Ascending aorta (tissue), 2 donors: ENCODE results near the gene CYP1A2. TPM values are rescaled to one million over a fixed set of nuclear protein-coding genes. Genes with fewer than 3 reads are reported as not detected.

Experiments used
- DNase-seq, 2 donors: peaks; one replicate each; pipeline ENCODE4 v3.0.0-alpha.2; 2019; ENCODE audit warnings: low spot score in 2 of 2
- H3K27ac ChIP-seq, 2 donors: fragments of 200-600 bp; sonication (generic); one replicate each; pipeline ENCODE4 v1.5.1; 2016 to 2017; ENCODE audit warnings: mild to moderate bottlenecking in 1 of 2
- H3K27me3 ChIP-seq: fragments of 200-600 bp; sonication (generic); one replicate; pipeline ENCODE4 v1.5.1; 2017
- H3K36me3 ChIP-seq, 2 donors: fragments of 200-600 bp; sonication (generic); one replicate each; pipeline ENCODE4 v1.5.1; 2016
- H3K4me1 ChIP-seq, 2 donors: fragments of 200-600 bp; sonication (generic); one replicate each; pipeline ENCODE4 v1.5.1; 2016 to 2017; ENCODE audit warnings: mild to moderate bottlenecking in 1 of 2
- H3K4me3 ChIP-seq, 2 donors: fragments of 200-600 bp; sonication (generic); one replicate each; pipeline ENCODE4 v1.5.1; 2016 to 2017; ENCODE audit warnings: mild to moderate bottlenecking in 1 of 2
- H3K9me3 ChIP-seq, 2 donors: fragments of 200-600 bp; sonication (generic); one replicate each; pipeline ENCODE4 v1.5.1; 2016
- intact Hi-C: fragments of 100-400 bp; cut with DNase I; formaldehyde crosslinking; loops from one replicate; pipeline ENCODE4 v1.15.1; 2023
- total RNA-seq: library from RNA; depleted of rRNA; stranded (reverse); fragments of >200 nt; gene quantifications from one replicate; pipeline ENCODE4 v1.1.0, GENCODE V29; 2016
- TF ChIP-seq, protein P1 (sequence below), 3 experiments: fragments of 200-600 bp in 2 of 3; fragments of 450-650 bp in 1 of 3; sonication (generic) in 2 of 3; IDR thresholded peaks; one replicate each; pipeline ENCODE4 v1.5.1; 2016 to 2019; ENCODE audit warnings: antibody characterized with exemption in 3 of 3, mild to moderate bottlenecking in 1 of 3, moderate library complexity in 1 of 3

Gene CYP1A2
- total RNA-seq, 1 donor from 2014 or later: not detected

DNA sequence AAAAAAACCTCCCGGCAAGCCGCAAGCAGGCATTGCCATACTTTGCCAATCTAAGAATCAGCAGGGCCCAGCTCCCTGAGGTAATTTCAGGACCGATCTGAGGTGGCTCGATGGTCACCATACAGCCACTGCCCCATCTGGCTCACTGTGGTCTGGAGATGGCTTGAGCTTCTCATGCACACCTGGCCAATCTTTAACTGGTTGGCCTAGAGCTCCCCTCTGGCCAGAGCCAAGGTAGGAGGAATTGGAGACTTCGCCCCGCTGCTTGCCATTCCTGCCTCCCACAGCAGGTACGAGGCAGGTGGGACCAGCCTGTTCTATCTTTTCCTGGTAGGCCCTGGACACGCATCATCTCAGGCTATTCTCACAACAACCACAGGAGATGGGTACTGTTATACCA, 10.1 kb downstream of the CYP1A2 start:
- no peak overlapping the region for H3K4me3 ChIP-seq
- H3K9me3 ChIP-seq: no peaks in the 10 kb centered on the region
- no peaks in the 10 kb centered on the region for H3K27me3 ChIP-seq
- no peaks in the 10 kb centered on the region for H3K4me1 ChIP-seq
- H3K27ac ChIP-seq: no peak overlapping the region
- H3K36me3 ChIP-seq: no peaks in the 10 kb centered on the region
- intact Hi-C loops: no loop called here
- TF ChIP-seq, protein P1, sequence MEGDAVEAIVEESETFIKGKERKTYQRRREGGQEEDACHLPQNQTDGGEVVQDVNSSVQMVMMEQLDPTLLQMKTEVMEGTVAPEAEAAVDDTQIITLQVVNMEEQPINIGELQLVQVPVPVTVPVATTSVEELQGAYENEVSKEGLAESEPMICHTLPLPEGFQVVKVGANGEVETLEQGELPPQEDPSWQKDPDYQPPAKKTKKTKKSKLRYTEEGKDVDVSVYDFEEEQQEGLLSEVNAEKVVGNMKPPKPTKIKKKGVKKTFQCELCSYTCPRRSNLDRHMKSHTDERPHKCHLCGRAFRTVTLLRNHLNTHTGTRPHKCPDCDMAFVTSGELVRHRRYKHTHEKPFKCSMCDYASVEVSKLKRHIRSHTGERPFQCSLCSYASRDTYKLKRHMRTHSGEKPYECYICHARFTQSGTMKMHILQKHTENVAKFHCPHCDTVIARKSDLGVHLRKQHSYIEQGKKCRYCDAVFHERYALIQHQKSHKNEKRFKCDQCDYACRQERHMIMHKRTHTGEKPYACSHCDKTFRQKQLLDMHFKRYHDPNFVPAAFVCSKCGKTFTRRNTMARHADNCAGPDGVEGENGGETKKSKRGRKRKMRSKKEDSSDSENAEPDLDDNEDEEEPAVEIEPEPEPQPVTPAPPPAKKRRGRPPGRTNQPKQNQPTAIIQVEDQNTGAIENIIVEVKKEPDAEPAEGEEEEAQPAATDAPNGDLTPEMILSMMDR (IDR thresholded peaks at IDR 0.05): no peak
- DNase-seq: no peak

DNA sequence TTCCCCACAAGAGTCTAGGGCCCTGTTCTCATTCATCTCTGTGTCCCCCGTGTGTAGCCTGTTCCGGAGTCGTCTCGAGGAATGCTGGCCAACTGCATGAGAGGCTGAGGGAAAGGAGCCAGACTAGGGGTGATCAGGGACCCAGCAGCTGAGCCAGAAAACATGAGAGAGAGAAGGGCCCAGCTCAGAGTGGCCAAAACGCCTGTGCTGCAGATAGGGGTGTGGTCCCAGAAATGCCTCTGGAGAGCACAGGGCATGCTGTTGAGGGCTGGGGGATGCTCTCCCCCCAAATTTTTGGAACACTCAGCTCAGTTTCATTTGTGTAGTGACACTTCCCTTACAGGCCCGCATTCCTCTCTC, 14.1 kb downstream of the CYP1A2 start:
- Histone ChIP-seq H3K27ac (no peak overlapping the region), H3K4me3 (no peak overlapping the region), H3K36me3 (no peaks in the 10 kb centered on the region), H3K27me3 (no peaks in the 10 kb centered on the region), H3K9me3 (no peaks in the 10 kb centered on the region), H3K4me1 (no peaks in the 10 kb centered on the region)
- TF ChIP-seq, protein P1 (IDR thresholded peaks at IDR 0.05): no peak
- DNase-seq: no peak
- intact Hi-C loops: no loop called here

DNA sequence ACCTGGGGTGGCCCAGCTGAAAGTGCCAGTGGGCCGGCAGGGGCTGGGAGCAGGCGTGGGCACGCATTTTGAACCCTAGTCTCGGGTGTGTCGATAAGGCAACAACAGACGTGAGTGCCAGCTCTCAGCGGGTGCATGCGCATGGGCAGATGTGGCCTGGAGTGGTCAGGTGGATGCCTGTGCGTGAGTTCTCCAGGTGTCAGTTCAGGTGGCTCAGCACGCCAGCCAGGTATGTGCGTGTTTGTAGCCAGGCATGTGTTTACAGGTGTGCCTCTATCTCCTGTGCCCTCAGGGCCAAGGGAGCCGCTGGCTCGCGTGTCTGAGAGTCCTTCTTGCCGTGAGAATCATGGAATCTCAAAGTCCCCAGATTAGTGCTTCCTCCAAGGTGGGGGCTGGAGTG, 14.8 kb downstream of the CYP1A2 start:
- H3K4me1 ChIP-seq: no peaks in the 10 kb centered on the region
- H3K27ac ChIP-seq: no peak overlapping the region
- no peaks in the 10 kb centered on the region for H3K36me3 ChIP-seq
- no peak for DNase-seq
- TF ChIP-seq, protein P1 (IDR thresholded peaks at IDR 0.05): no peak
- H3K4me3 ChIP-seq: no peak overlapping the region
- no peaks in the 10 kb centered on the region for H3K27me3 ChIP-seq
- intact Hi-C loops: no loop called here
- no peaks in the 10 kb centered on the region for H3K9me3 ChIP-seq

DNA sequence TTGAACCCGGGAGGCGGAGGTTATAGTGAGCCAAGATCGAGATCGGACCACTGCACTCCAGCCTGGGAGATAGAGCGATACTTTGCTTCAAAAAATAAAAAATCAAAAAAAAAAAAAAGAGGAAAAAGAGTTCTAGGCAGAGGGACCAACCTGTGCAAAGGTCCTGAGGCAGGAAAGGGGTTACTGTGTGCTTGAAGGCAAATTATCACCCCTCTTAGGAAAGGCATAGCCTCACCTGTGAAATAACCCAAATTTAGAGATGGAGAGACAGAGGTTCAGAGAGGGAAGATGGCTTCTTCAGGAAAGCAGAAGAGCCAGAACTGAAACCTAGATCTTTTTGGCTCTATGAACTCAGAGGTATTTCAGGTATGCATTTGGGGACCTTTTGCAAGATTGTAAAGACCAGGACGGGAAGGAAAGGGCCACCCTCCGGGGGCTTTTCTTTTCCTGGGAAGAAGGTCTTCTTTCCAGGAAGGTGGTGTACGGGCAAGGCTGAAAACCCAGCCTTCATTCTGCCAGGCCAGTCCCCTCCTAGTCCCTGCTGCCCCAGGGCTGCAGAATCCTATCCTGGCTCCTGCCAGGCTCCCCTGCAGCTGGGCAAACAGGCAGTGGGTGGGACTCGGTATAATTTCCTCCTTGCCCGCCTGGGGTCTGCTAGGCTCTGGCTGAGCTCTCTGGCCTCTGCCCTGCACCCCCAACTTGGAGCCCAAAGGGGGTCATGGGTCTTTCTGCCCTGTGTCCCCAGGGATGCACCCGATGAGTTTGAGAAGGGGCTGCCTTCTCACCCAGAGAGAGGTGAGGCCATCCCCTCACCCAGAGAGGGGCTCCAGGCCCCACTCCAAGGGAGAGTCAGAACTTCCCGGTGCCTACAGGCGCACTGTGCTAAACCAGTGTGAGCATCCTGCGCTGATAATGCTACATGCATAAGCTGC, 18.8 kb downstream of the CYP1A2 start:
- TF ChIP-seq, protein P1 (IDR thresholded peaks at IDR 0.05): no peak
- Histone ChIP-seq H3K9me3 (no peaks in the 10 kb centered on the region), H3K4me3 (no peak overlapping the region), H3K27me3 (no peaks in the 10 kb centered on the region), H3K36me3 (no peaks in the 10 kb centered on the region), H3K4me1 (no peaks in the 10 kb centered on the region), H3K27ac (no peak overlapping the region)
- intact Hi-C loops: loop anchor here (1.0 to 2.0 kb wide), 2 partner anchors 132 to 393 kb away; no protein-coding TSS in a partner anchor
- DNase-seq: no peak

DNA sequence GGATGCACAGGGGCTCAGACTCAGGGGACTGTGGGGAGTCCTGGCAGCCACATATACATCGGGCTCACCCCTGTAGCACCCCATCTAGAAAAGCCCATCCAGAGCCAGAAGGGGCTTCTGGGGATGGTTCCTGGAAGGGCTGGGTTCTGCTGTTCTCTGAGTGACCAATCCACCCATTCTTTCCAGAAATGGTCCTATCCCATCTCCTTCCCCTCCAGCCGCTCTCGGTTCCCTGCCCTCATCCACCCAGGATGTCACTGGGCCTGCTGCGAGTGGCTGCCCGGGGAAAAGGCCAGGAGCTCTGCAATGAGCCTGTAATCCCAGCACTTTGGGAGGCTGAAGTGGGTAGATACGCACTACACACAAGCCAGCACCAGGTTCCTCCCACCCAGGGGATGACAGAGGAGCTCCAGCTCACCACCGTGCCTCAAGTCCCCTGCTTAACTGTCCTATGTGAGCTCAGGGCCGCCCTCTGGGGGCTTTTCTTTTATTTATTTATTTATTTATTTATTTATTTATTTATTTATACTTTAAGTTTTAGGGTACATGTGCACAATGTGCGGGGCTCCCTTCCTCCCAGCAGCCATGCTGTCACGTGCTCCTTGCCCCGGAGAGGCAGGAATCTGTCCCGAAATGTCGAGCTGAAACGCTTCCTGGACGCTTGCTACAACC, 19.6 kb downstream of the CYP1A2 start:
- Histone ChIP-seq H3K27me3 (no peaks in the 10 kb centered on the region), H3K27ac (no peak overlapping the region), H3K4me3 (no peak overlapping the region), H3K36me3 (no peaks in the 10 kb centered on the region), H3K9me3 (no peaks in the 10 kb centered on the region), H3K4me1 (no peaks in the 10 kb centered on the region)
- TF ChIP-seq, protein P1 (IDR thresholded peaks at IDR 0.05): no peak
- no peak for DNase-seq
- intact Hi-C loops: loop anchor here (1.0 to 2.0 kb wide), 2 partner anchors 133 to 393 kb away; no protein-coding TSS in a partner anchor
